Dermis blood vessel endothelial cell (primary cell): ENCODE measurements around the gene SWAP70. TPM values are rescaled to one million over a fixed set of nuclear protein-coding genes. Genes with fewer than 3 reads are reported as not detected.

Experiments used
- DNase-seq: peaks from one replicate; pipeline ENCODE4 v3.0.0; 2010
- total RNA-seq: library from RNA; depleted of rRNA; stranded (reverse); fragments of >200 nt; gene quantifications from 2 replicates; pipeline ENCODE4 v1.2.3, GENCODE V29; 2014

The SWAP70 gene
- total RNA-seq, 1 donor from 2014 or later, result 157 TPM

- no peak for DNase-seq
These were observed 117.1 kb downstream of the SWAP70 start for GRCh38 chr11:9780929-9781328.

GRCh38 chr11:9783986-9784385 is 120.1 kb downstream of the SWAP70 start:
- no peak for DNase-seq

- DNase-seq, result no peak
These were observed 120.9 kb downstream of the SWAP70 start for GRCh38 chr11:9784602-9785315.

GRCh38 chr11:9787260-9787659 is 123.4 kb downstream of the SWAP70 start:
- DNase-seq, result no peak

GRCh38 chr11:9787981-9788521 is 124.2 kb downstream of the SWAP70 start:
- DNase-seq, result no peak

- DNase-seq, result no peak
These were observed 126.0 kb downstream of the SWAP70 start for GRCh38 chr11:9789910-9790309.

GRCh38 chr11:9790703-9791102 is 126.8 kb downstream of the SWAP70 start:
- DNase-seq, result peak; percentile 19

- DNase-seq, result no peak
These were observed 132.4 kb downstream of the SWAP70 start for GRCh38 chr11:9796266-9796665.

GRCh38 chr11:9796854-9797253 is 133.0 kb downstream of the SWAP70 start:
- DNase-seq, result no peak

GRCh38 chr11:9797300-9797699 is 133.4 kb downstream of the SWAP70 start:
- no peak for DNase-seq

GRCh38 chr11:9799886-9800285 is 136.0 kb downstream of the SWAP70 start:
- no peak for DNase-seq

GRCh38 chr11:9802291-9802861 is 138.5 kb downstream of the SWAP70 start:
- no peak for DNase-seq

Other genes starting within 250 kb of the SWAP70 start
- 30.1 and 32.4 TPM in 2 replicates for gene ZNF143, start 203.1 kb upstream of the SWAP70 start, total RNA-seq
- 32.0 and 35.1 TPM in 2 replicates for gene WEE1, start 90.4 kb upstream of the SWAP70 start, total RNA-seq